GM13976 (cell line): Measurements from ENCODE around the gene CDKN2C.

ENCODE experiments used
- DNase-seq: peaks from one replicate; pipeline ENCODE4 v3.0.0; 2012; ENCODE audit warnings: low spot score
- in situ Hi-C: fragments of 300-500 bp; cut with MboI; formaldehyde crosslinking; loops from one replicate; pipeline ENCODE4 v1.12.0; 2022; ENCODE audit warnings: low sequenced_read_pairs, mixed read lengths, inconsistent platforms; ENCODE audit not compliant: unreplicated experiment
- TF ChIP-seq, protein P1 (sequence below): IDR thresholded peaks from 2 replicates; pipeline ENCODE4 v1.5.1; 2012; ENCODE audit warnings: borderline replicate concordance, mild to moderate bottlenecking; ENCODE audit not compliant: insufficient read depth; ENCODE audit errors: extremely low read depth, missing control alignments, control extremely low read depth

Gene CDKN2C

GRCh38 chr1:50979937-50980336 is 9.9 kb downstream of the CDKN2C start:
- TF ChIP-seq, protein P1, sequence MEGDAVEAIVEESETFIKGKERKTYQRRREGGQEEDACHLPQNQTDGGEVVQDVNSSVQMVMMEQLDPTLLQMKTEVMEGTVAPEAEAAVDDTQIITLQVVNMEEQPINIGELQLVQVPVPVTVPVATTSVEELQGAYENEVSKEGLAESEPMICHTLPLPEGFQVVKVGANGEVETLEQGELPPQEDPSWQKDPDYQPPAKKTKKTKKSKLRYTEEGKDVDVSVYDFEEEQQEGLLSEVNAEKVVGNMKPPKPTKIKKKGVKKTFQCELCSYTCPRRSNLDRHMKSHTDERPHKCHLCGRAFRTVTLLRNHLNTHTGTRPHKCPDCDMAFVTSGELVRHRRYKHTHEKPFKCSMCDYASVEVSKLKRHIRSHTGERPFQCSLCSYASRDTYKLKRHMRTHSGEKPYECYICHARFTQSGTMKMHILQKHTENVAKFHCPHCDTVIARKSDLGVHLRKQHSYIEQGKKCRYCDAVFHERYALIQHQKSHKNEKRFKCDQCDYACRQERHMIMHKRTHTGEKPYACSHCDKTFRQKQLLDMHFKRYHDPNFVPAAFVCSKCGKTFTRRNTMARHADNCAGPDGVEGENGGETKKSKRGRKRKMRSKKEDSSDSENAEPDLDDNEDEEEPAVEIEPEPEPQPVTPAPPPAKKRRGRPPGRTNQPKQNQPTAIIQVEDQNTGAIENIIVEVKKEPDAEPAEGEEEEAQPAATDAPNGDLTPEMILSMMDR: no peak
- in situ Hi-C loops: no loop called here
- DNase-seq: no peak

DNA sequence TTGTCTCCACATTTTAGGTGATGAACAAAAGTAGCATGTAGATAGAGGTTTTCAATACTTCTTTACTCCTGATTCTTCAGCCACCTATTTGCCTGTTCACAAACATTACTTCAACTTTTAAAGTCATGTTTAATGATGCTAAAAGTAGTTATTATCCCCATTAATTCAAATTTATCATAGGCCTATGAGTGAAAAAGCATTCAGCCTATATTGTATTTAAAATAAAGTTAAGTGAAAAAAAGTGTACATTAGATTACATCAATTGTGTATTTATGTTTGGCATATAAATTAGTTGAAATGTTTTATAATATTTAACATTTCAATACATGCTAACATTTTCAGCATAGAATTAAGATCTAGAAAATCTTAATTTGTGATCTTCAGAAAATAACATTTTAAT is 10.5 kb downstream of the CDKN2C start:
- in situ Hi-C loops: no loop called here
- DNase-seq: no peak
- TF ChIP-seq, protein P1: no peak

DNA sequence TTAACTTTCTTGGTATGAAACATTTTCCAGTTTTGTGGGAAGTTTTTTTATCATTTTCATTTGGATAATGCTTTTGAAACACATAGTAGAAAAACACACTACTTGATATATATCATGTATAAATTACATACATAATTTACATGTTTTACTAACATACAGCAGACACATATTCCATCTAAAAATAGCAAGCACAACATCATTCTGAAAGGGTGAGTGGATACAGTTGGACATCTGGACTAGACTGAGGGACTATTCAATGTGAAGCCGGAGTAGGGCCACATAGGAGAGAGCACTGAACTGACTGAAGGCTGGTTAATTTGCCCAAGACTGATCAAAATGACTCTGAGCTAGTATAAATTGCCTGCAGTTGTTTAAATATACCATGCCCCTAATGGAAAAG is 11.7 kb downstream of the CDKN2C start:
- TF ChIP-seq, protein P1: no peak
- in situ Hi-C loops: no loop called here
- DNase-seq: no peak

GRCh38 chr1:50982611-50983010 is 12.6 kb downstream of the CDKN2C start:
- in situ Hi-C loops: no loop called here
- no peak for DNase-seq

GRCh38 chr1:50983219-50983802 is 13.3 kb downstream of the CDKN2C start:
- in situ Hi-C loops: no loop called here
- TF ChIP-seq, protein P1: no peak
- DNase-seq: no peak

More at GRCh38 chr1:50982611-50983010, 12.6 kb downstream of the CDKN2C start:
- TF ChIP-seq, protein P1: no peak

GRCh38 chr1:50985094-50985493 is 15.0 kb downstream of the CDKN2C start:
- in situ Hi-C loops: no loop called here
- TF ChIP-seq, protein P1: no peak
- no peak for DNase-seq
